ENCODE results near the gene SCAMP1.

The SCAMP1 gene

DNA sequence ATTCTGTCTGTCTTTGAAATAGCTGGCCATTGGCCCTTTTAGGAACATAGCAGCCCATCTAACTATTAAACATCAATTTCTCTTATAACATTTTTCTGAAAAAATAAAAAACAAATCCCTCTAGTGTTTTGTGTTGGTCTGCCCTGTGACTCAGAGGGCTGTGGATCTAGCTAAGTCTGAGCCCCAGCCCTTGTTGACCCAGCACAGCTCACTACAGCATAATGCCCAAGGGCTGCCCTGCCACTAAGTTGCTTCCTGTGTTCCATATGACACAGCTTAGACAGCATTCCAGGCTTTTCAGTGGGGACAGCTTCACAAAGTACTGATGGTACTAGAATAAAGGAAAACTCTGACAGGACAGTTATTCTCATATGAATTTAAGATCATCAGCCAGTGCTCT, 136.0 kb downstream of the SCAMP1 start:
- no peak for DNase-seq (ENCODE audit: low read depth)

DNA sequence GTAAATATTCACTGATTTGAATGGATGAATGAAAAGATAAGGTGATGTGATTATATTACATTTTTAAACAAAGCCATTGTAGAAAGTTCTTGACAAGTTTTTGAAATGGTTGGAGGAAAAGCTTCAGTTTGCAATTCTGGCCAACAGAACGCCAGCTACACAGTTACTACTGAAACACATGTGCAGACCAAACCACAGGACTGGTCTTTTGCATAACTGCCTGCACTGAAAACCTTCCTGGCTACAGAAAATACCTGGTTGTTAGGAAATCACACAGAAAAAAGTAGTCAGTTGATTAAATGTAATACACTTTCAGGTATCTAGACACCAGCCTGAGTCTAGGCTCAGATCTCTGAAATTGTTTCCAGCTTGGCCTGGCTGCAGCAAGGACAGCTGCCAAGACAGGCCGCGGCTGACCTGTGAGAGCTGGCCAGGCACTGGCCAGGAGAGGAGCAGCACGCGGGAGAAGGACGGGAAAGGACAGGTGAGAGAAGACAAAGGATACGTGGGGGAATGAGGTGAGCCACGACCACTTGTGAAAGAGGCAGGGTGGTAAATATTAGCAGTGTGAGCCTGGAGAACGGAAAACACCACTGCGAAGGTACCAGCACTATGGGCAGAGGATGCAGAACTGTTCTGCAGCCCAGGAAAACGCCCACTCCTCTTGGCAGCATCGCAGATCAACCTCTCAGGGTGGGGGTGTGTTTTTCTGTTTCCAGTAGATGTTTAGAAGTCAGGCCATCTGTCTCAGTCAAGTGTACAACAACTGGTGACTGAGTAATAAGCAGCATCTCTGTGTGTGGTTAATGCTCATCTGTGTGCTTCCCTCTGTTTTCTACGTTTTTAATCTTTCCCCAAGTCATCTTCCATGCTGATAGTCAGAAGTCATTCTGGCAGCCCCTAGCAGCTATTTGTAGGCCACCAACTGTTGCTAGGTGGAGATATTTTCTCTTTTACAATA, 137.4 kb downstream of the SCAMP1 start:
- no peak for DNase-seq (ENCODE audit: low read depth)

DNA sequence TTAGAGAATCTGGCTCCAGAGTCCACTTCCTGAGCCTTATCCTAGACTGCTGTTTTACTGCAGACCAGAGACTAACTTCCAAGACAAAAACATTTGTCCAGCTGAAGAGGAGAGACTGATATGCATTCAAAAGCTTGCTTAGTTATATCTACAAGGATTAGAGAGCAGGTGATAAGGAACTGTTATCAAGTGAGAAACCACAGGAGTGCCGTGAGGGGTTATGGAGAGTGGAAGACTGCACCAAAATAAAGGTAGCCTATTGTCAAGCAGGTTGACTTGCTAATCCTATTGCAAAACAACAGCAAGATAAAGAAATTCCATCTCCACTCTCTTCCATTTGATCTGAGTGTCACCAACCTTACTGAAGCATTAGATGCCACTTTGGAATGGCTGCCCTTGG, 139.1 kb downstream of the SCAMP1 start:
- no peak for DNase-seq (ENCODE audit: low read depth)

DNA sequence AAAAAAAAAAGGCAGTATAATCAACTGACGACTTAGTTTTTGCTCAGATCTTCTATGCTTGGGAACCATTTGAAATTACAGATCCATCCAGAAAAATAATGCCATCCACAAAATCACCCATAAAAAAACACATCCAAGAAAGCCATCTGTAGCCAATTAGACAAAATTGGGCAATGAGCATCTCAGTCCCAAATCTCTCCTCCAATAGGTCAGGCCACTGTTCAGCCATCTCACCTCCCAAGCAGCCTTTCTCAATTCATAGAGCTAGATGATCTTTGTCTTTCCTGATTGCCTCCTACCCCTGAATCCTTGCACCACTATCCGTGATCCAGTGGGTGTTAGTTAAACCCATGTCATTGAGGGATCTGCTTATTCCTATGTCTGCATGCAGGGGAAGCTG, 139.6 kb downstream of the SCAMP1 start:
- DNase-seq (ENCODE audit: low read depth): no peak

DNA sequence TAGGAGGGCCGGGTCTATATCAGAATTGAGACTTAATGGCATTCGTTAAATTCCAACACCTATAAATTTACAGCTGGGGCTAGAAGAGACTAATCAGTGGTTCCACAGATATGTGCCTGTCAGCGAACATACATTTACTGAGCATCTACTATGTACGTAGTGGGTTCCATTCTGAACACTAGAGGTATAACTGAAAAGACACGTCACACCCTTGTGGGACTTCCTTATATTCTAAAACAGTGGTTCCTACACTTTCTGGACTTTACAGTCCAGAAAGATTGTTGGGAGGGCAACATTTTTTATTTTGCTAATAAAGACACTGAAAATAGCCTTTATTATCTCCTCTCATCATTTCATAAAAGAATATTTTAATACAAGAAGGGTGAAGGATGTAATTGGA, 140.5 kb downstream of the SCAMP1 start:
- no peak for DNase-seq (ENCODE audit: low read depth)

DNA sequence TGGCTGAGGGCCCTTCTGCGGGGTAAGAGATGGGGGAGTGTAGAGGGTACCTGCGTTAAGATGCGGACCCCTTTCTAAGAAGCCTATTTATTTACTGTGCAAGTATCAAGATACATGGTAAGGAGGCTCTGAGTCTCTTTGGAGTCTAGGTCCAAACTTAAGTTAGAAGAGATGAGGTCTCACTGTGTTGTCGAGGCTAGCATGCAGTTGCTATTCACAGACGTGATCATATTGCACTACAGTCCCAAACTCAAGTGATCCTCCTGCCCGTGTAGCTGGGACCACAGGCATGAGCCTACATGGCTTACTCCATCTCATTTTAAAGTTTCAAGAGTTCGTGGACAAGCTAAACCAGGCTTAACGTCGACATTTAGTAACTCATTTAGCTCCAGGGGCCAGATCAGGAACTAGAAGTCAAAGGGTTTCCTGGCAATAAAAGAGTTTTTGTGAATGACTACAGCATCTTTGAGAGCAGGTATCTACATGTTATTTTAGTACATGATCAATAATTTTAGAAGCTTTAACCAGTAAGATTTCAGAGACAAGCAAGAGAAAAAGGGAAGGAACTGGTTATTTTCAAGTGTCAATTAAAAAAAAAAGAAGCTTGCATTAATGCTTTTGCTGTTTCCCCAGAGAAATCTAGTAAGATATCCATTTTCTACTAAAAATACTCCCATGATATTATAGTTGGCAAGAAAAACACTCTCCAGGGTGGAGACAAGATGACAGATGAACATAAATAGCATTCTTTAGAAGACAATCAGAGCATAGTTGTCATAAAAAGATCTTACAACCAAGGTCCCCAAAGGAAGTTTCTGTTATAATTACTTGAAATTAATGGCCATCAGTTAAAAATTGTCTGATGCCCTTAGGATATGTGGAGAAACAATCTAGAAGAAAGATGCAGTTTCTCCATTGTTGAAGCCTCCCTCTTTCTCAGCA, 141.3 kb downstream of the SCAMP1 start:
- DNase-seq (ENCODE audit: low read depth): no peak

DNA sequence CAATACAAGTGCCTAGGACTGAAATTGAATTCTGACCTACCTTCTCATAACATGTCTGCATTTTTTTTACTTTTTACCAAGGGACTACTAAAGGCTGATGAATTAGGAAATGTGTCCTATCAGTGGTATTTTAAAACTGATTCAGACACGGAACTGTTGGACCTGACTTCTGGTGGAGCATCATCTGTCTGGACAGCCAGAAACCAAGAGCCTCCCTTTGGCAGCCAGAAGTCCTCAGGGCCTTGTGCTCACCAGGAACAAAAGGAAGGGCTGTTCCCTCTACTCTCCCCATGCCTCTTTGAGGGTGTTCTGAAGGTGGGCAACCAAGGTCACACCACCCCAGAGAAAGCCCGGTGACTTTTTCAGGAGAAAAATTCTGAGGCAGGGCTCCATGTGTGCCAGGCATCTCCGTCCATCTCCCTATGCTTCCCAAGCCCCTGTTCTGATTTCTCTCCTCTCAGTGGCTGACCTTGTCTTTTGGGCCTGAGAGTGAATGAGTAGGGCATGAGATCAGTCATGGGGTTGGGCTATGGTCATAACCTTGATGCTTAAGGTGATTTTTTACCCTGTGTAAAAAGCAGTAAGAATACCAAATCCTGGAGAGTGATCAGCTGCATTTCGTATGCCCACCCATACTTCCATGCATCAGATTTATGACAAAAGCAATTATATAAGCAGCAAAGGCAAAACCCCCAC, 143.7 kb downstream of the SCAMP1 start:
- DNase-seq (ENCODE audit: low read depth): no peak

DNA sequence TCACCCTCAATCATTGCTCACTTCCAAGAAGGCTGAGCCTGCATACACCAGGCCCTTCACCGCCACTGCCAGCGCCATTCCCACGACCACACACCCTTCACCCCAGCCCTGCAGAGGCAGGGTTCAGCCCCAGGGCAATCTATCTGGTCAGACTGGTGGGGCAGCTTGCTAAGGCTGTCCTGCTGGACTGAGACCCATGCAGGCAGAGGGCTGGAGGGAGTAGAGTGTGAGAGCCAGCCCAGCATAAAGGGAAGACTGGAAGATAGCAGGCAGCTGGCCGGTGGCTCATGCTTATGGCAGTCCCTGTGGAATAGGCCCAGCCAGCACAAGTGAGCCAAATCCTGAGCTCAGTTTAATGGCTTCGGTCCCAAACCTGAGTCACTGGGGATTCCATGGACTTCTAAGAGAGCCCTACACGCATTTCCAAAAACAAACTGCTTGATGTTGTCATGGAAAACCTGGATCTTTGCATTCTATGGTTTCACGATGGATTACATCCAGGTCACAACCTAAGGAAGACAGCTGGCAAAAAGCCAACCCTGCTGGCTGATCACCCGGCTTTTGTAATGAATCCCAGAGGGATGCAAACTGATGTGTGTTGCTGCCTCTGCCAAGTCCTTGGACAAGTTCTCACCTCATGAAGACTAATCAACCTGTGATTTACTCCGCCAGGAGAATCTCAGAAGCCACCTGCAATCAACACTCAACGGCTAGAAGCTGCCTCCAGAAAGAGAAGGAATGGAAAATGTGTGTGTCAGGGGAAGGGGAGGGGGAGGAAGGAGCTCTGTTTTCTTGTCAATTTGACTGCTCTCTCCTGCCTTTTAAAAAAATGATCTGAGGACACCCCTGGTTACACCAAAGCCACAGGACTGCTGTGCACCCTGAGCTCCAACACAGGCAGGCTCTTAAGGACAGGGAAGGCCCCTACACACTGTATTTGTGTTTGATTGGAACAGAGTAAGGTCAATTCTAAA, 144.6 kb downstream of the SCAMP1 start:
- DNase-seq (ENCODE audit: low read depth): no peak

DNA sequence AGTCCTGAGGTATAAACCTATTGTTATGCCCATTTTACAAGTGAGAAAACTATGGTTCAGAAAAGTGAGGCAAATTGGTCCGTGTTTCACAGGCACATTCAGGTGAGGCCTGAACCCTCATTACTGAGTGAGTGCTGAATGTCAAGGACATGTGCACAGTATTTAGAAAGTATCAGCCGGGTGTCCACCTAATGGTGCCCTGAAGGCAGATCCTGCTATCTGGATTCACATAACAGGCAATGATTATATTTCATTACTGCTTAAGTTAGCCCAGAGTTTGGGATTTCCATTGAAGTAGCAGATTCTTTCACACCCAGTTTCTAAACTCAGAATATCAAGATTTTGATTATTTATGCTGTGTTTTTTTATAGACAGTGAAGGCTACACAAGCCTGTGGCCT, 145.4 kb downstream of the SCAMP1 start:
- DNase-seq (ENCODE audit: low read depth): no peak

DNA sequence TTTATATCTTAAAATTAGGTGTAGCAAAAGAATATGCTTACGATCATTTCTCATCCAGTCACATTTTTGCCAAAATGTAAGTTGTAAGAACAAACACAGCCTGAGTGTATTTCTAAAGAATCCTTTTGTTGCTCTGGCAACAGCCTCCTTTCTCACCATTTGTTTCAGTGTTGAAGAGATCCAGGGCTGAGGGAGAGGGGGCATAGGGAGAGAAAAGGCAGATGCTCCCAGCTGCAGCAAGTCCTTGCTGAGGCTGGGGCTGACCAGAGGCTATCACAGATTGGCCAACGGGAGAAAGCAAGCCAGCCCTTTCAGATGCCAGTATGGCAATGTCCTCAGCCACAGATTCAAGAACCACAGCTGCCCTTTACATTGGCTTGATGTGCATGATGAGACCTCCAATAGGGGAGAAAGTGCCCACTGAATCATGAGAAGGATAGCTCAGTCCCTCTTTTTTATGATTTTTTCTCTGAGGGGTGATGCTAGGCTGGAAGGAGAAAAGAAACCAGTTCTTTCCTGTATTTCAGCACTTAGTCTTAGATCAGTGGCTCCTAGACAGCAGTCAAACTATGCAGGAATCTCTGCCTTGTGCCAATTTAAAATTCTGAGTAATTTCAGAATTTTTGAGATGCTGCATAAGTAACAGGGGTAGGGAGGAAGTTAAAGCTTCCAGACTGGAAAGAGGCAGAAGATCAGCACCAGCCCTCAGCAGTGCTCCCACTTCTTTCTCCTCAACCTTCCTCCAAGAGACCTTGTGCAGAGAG, 146.0 kb downstream of the SCAMP1 start:
- DNase-seq (ENCODE audit: low read depth): no peak

DNA sequence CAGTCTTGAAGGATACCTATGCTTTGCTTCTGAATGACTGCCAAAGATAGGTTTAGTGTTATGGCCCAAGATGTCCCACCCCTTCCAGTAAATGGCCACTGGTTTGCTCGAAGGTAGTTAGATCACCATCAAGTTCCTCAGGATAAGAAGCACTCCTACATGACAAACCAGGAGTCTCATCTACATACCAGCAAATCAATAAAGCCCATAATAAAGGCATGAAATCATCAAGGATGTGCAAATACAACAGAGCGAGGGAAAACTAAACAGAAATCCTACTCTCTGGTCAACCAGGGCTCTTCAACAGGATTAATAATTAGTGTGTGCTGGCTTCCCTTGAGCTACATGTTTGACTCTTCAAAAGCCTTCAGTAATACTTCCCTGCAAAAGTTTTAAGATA, 147.1 kb downstream of the SCAMP1 start:
- DNase-seq (ENCODE audit: low read depth): no peak

DNA sequence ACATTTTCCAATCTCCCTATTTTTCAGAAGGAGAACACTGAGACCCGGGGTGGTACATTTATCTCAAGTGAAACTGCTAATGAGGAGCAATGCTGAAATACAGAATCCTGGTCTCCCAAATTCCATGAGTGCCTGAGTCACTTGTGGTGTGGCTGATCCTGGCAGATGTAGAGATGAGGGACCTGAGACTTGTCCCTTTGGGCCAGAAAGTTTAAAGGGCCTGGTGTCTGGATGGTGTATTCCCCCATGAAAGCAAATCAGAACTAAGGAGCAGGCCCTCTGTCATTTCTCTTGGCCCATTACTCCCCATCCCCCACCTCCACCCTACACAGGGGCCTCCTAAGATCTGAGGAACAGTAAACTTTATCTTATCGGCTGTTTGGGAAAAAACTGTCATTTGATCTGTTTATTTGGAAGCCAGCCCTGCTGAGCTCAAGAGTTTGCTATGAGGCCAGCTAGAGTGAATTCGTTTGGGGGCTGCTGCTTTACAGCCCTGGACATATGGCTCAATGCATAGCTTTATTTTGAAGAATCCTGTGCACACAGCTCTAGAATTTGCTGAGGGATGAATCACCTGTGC, 147.9 kb downstream of the SCAMP1 start:
- no peak for DNase-seq (ENCODE audit: low read depth)

DNA sequence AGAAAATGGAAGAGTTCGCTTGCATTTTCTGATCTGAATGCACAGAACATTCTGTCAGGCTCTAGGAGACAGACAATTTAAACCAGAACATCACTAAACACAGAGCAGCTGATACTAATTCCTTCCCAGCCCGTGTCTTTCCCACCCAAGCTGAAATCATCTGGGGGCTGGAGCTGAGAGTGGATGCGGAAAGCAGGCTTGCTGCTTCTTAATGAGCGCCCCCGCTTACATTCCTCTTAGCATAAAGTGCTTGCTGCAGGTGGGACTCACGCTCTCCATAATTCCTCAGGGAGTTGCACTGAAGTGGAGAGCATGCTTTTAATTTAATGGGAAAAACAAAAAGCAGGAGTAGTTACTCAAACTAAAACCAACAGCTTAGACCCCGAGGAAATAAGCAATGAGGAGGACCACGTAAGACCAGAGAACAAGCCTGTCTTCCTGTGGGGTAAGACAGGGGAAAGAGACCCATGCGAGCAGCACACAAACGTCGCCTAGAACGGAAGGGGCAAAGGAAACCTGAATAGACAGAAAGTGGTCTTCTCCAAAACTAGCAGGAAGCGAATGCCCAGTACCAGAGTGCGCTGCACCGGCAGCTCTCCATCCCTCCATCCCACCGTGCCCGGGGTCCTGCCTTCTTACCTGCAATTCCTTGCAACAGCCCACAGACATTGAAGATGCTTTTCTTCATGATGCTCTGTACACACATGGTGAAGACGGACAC, 148.9 kb downstream of the SCAMP1 start:
- DNase-seq (ENCODE audit: low read depth): no peak

DNA sequence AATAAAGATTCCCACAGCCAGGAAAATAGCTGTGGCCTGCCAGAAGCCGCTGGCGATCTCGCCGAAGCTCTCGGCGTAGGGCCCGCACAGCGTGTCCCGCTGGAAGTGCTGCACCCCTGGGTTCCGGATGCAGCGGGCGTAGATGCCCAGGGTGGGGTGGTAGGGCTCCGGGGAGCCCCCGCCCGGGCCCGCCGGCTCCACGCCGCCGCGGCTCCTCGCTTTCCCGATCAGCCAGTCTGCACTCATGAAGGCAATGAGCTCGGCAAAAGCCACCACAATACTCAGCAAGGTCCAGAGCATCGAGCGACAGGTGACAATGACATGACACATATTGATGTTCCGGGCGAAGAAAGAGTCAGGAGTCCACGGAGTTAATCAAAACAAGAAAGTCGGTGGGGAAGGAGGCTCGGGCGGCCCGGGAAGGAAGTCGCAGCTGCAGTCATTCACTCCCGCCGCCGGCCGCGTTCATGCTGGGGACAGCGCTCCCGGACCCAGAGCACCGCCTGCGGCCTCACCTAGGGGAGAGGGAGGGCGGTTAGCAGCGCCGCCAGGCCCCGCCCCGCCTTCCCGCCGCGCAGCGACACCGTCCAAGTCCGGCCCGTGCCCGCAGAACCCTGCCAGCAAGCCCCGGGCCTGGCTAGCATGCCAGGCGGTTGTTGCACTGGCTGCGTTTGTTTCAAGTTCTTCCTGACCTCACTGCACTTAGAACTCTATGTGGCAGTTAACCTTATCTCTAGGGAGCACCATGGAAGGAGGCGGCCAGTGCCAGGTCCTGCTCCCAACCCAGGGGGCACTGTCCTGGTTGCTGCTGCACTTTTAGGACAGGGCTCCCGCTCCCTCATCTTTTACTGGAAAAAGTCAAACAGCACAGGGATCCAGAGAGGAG, 149.7 kb downstream of the SCAMP1 start:
- DNase-seq (ENCODE audit: low read depth): no peak

DNA sequence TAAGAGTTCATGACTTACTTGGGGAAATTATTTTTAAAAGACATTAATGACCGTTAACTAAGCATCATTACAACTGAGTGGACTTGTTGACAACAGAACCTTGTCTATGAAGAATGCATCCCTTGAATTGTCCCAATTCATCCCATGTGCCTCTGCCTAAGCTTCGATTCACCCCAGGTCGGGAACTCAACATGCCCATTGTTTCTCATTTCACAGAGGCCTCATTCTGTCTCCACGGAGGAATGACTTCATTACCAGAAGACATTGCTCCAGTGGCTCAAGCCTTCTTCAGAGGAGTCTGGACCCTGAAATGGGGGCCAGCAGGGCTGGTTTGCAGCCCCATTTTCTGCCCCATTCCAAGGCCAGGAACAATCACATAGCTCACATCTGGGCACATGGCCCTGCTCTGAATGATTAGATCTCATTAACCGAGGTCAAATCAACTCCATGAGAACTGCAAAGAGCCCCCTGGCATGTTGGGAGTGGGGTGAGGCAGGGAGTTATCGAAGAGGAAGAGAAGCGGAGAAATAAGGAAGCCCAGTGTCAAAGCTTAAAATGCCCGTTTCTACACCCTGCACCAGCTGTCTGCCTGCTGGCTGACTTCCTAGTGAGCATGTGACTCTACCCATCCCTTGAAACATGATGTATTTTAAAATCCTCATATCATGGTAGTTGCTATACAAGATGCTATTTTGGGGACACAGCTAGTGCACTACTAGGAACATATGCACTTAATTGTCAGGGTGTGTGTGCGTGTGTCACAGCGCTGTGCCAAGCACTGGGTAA, 150.9 kb downstream of the SCAMP1 start:
- no peak for DNase-seq (ENCODE audit: low read depth)

DNA sequence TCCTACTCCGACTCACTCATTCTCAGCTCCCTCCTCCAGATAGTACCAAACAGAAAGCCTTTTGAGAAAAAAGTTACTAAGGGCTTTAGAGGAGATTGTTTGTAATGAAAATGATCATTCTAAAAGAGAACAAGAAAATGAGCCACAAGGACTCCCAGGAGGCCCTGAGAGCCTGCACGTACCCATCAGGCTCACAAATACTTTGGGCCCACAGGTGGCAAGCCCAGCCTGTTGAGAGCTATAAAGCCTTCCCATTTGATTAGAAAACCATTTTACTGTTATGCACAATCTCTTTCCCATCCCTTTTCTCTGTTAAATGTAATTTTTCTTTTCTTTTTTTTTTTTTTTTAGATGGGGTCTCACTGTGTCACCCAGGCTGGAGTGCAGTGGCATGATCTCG, 152.0 kb downstream of the SCAMP1 start:
- no peak for DNase-seq (ENCODE audit: low read depth)

DNA sequence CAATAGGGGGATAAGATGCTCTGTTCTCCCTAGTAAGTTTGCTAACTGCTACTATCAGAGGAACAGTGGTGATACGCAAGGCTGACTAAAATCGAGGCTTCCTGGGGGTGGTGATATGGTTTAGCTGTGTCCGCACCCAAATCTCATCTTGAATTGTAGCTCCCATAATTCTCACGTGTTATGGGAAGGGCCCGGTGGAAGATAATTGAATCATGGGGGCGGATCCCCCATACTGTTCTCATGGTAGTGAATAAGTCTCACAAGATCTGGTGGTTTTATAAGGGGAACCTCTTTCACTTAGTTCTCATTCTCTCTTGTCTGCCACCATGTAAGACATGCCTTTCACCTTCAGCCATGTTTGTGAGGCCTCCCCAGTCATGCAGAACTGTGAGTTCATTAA, 153.0 kb downstream of the SCAMP1 start:
- no peak for DNase-seq (ENCODE audit: low read depth)
